Measurements from ENCODE around the gene RTRAF. TPM values are rescaled to one million over a fixed set of nuclear protein-coding genes. Genes with fewer than 3 reads are reported as not detected.

The RTRAF gene
- total and polyA plus RNA-seq, 2 donors (not counting 1 experiment from before 2014, with no cell fraction given) = 147 to 222 TPM

GRCh38 chr14:52012635-52013034, 23.3 kb downstream of the RTRAF start:
- Histone ChIP-seq H3K27me3 (ENCODE audit: control insufficient read depth, insufficient read depth, low read length) (no peaks in the 10 kb centered on the region), H3K27ac (ENCODE audit: insufficient read depth, low read length) (no peak overlapping the region), H2AFZ (ENCODE audit: low read length) (no peak overlapping the region), H3K9me3 (ENCODE audit: control insufficient read depth, insufficient read depth, low read depth, low read length) (no peaks in the 10 kb centered on the region), H3K4me1 (ENCODE audit: control insufficient read depth, extremely low read depth, insufficient read depth, low read length) (peaks cover 6% of the 10 kb centered on the region), H3K36me3 (ENCODE audit: control insufficient read depth, insufficient read depth, low read length) (peaks cover 43% of the 10 kb centered on the region), H3K4me3 (replicated peaks in 1 of 4; ENCODE audit: control extremely low read depth in 1 of 4, insufficient read depth in 1 of 4, low read depth in 3 of 4, low read length in 4 of 4) (no peak overlapping the region), H3K9ac (ENCODE audit: insufficient read depth, low read length) (no peak overlapping the region), H3K4me2 (ENCODE audit: extremely low read depth, insufficient read depth, low read length) (no peak overlapping the region), H4K20me1 (ENCODE audit: control insufficient read depth, extremely low read depth, insufficient read depth, low read length) (no peaks in the 10 kb centered on the region), H3K79me2 (ENCODE audit: control insufficient read depth, insufficient read depth, low read length) (peaks cover 5% of the 10 kb centered on the region)
- TF ChIP-seq EZH2 (IDR thresholded peaks at IDR 0.05; ENCODE audit: low read length, missing control alignments) (no peak), CTCF (conservative IDR thresholded peaks at IDR 0.05 in 1 of 2, IDR thresholded peaks at IDR 0.05 in 1 of 2; ENCODE audit: low read depth in 1 of 2, low read length in 2 of 2) (no peak)
- peak in 1 of 2 donors; percentile 79 for DNase-seq (ENCODE audit: low read depth in 2 of 2)

- Histone ChIP-seq H4K20me1 (ENCODE audit: control insufficient read depth, extremely low read depth, insufficient read depth, low read length) (no peaks in the 10 kb centered on the region), H3K27ac (ENCODE audit: insufficient read depth, low read length) (no peak overlapping the region), H3K4me3 (replicated peaks in 1 of 4; ENCODE audit: control extremely low read depth in 1 of 4, insufficient read depth in 1 of 4, low read depth in 3 of 4, low read length in 4 of 4) (no peak overlapping the region), H3K36me3 (ENCODE audit: control insufficient read depth, insufficient read depth, low read length) (peaks cover 44% of the 10 kb centered on the region), H3K27me3 (ENCODE audit: control insufficient read depth, insufficient read depth, low read length) (no peaks in the 10 kb centered on the region), H3K79me2 (ENCODE audit: control insufficient read depth, insufficient read depth, low read length) (peaks cover 6% of the 10 kb centered on the region), H3K9ac (ENCODE audit: insufficient read depth, low read length) (no peak overlapping the region), H3K4me1 (ENCODE audit: control insufficient read depth, extremely low read depth, insufficient read depth, low read length) (peaks cover 10% of the 10 kb centered on the region), H2AFZ (ENCODE audit: low read length) (no peak overlapping the region), H3K9me3 (ENCODE audit: control insufficient read depth, insufficient read depth, low read depth, low read length) (no peaks in the 10 kb centered on the region), H3K4me2 (ENCODE audit: extremely low read depth, insufficient read depth, low read length) (no peak overlapping the region)
- DNase-seq (ENCODE audit: low read depth in 2 of 2) = no peak
- TF ChIP-seq CTCF (conservative IDR thresholded peaks at IDR 0.05 in 1 of 2, IDR thresholded peaks at IDR 0.05 in 1 of 2; ENCODE audit: low read depth in 1 of 2, low read length in 2 of 2) = peak in 1 of 2 donors; percentile 17
- TF ChIP-seq EZH2 (IDR thresholded peaks at IDR 0.05; ENCODE audit: low read length, missing control alignments) = no peak
Observed at GRCh38 chr14:52013984-52014600, 24.7 kb downstream of the RTRAF start.

GRCh38 chr14:52014601-52015267, 25.4 kb downstream of the RTRAF start:
- DNase-seq (ENCODE audit: low read depth in 2 of 2) = no peak
- TF ChIP-seq EZH2 (IDR thresholded peaks at IDR 0.05; ENCODE audit: low read length, missing control alignments) (no peak), CTCF (conservative IDR thresholded peaks at IDR 0.05 in 1 of 2, IDR thresholded peaks at IDR 0.05 in 1 of 2; ENCODE audit: low read depth in 1 of 2, low read length in 2 of 2) (no peak)
- Histone ChIP-seq H3K4me3 (replicated peaks in 1 of 4; ENCODE audit: control extremely low read depth in 1 of 4, insufficient read depth in 1 of 4, low read depth in 3 of 4, low read length in 4 of 4) (no peak overlapping the region), H3K9me3 (ENCODE audit: control insufficient read depth, insufficient read depth, low read depth, low read length) (no peaks in the 10 kb centered on the region), H3K9ac (ENCODE audit: insufficient read depth, low read length) (no peak overlapping the region), H3K4me1 (ENCODE audit: control insufficient read depth, extremely low read depth, insufficient read depth, low read length) (peaks cover 10% of the 10 kb centered on the region), H3K4me2 (ENCODE audit: extremely low read depth, insufficient read depth, low read length) (no peak overlapping the region), H3K79me2 (ENCODE audit: control insufficient read depth, insufficient read depth, low read length) (peaks cover 4% of the 10 kb centered on the region), H2AFZ (ENCODE audit: low read length) (no peak overlapping the region), H3K27ac (ENCODE audit: insufficient read depth, low read length) (no peak overlapping the region), H3K36me3 (ENCODE audit: control insufficient read depth, insufficient read depth, low read length) (peaks cover 46% of the 10 kb centered on the region), H4K20me1 (ENCODE audit: control insufficient read depth, extremely low read depth, insufficient read depth, low read length) (no peaks in the 10 kb centered on the region), H3K27me3 (ENCODE audit: control insufficient read depth, insufficient read depth, low read length) (no peaks in the 10 kb centered on the region)

All from fibroblast of lung (primary cell).